GM18502 (cell line): ENCODE results near the gene SLAMF1.
A peak's percentile ranks its signal among the peaks of the same experiment; 100 is the strongest.

Experiments used
- ATAC-seq: cut with Tn5 transposase; IDR thresholded peaks from one replicate; pipeline ENCODE4 v1.9.1; 2021; ENCODE audit warnings: mild to moderate bottlenecking; ENCODE audit not compliant: unreplicated experiment, poor library complexity

SLAMF1 gene

DNA sequence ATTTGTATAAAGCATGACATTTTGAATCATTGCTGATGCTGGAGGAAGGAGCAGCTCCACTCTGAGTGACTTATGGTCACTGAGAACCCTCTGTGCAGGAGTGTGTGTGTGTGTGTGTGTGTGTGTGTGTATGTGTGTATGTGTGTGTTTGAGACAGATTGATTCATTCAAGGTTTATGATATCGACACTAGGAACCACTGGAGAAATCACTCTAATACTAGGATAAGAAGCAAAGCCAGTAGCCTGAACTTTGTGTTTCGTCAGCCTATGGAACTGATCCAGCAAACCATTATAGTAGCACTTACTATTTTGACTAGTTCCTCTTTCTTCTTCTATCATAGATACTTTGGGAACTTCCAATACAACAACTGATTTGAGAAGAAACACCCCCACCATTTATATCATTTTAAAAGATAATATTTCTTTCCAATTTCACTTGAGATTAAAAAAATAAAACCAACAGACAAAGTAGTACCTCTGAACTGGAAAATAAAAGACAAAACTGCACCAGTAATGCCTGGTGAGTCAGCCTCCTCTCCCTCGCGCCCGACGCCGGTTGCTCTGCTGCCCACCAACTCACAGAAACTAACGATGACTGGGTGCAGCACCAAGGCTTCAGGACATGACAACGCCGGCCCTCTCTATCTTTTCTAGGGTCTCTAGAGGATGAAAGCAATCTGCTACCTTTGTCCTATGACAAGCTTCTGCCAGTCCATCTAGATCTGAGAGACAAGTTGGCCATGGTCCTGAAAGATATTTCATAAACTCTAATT lies 20.9 kb downstream of the SLAMF1 start:
- no peak for ATAC-seq

DNA sequence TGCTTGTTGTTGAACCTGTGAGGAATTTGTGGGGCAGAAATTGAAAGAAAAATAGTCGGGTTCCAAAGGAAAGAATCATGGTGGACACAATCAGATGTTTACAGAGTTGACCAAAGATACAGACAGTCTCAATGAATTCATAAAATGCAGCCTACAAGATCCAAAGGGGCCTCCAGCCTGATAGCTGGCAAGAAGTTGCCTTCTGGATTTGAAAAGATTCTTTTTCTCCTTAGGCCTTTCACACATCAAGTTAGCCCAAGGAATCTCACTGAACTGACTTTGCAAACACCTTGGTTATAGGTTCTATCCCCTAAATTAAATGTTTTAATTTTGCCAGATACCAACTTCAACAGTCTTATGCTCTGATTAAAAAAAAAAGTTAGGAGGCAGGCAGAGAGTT lies 21.5 kb downstream of the SLAMF1 start:
- ATAC-seq = no peak

DNA sequence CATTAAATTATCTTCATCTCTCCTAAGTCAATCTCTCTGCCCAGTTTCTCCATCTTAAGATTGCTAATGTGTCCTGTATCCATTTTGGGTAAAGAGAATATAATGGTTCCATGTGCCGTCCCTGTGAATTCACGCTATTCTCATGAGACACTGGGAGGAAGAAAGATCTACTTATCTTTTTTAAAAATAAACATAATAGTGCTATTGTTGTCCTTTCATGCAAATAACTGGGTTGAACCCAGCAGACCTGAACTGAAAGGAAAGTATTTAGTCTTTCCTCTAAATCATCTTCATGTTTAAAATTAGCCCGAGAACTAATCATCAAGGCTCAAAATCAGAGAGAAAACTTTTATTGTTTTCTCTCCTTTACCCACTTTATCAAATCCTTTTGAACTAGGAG lies 22.4 kb downstream of the SLAMF1 start:
- no peak for ATAC-seq

DNA sequence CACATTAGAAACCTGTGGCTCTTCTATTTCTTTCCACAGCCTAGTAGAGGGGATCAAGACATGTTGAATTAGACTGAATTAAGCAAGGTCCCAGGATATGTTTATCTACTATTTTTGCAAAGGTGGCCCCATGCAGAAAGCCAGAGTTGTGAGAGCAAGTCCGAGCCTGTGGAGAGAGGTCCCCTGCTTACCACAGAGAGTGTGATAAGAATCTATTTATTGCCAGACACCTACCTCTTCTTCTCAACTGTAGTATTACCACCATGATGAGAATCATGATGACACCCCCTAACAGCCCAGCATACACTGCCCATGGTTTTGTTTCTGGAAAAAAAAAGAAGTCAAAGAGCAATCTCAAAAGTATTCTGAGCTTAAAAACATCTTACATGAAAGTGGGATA lies 23.0 kb downstream of the SLAMF1 start:
- no peak for ATAC-seq

DNA sequence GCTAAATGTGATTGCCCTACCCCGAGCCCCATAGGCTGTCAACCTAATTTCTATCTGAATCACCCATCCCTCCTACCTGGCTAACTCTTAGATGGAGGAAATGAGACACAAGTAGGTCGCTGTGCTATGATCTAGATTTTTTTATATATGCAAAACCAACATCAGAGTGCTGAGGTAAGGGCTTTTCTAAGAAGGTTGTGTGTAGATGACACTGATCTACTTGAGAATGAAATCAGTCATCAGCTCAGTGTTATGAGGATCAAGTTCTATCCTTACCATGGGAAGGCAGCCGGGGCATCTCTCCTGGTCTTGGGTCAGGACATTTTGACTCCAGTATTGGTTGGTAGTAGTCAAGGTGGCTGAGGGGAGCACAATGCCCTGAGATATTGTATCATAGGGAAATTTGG lies 23.6 kb downstream of the SLAMF1 start:
- no peak for ATAC-seq

DNA sequence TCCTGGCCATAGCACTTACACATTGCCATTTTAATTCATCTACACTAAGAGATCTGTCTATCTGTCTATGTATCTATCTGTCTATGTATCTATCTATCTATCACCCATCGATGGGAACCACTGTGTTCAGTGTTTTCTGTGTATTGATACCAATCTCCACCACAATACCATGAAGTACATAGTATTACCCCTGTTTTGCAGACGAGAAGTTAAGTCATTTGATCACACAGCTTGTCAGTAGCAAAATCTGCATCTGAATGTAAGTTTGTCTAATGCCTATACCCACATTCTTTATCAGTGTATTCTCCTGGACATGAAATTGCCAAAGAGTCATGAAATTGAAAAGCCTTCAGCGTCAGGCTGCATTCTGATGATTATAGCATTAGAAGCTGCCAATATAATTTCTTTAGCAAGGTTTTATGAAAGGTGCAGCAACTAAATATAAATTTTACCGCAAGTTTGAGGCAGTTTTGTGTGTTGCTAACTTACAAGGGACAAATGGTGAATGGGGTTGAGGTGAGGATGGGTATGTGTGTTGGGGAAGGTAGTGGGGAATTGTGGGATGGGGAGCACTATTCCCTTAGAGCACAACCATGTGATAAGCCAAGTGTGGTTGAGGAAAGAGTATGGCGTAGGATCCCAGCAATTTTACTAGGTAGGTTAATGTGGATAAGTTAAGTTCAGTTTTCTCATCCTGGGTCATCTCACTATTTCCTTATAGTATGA lies 24.2 kb downstream of the SLAMF1 start:
- ATAC-seq = no peak

DNA sequence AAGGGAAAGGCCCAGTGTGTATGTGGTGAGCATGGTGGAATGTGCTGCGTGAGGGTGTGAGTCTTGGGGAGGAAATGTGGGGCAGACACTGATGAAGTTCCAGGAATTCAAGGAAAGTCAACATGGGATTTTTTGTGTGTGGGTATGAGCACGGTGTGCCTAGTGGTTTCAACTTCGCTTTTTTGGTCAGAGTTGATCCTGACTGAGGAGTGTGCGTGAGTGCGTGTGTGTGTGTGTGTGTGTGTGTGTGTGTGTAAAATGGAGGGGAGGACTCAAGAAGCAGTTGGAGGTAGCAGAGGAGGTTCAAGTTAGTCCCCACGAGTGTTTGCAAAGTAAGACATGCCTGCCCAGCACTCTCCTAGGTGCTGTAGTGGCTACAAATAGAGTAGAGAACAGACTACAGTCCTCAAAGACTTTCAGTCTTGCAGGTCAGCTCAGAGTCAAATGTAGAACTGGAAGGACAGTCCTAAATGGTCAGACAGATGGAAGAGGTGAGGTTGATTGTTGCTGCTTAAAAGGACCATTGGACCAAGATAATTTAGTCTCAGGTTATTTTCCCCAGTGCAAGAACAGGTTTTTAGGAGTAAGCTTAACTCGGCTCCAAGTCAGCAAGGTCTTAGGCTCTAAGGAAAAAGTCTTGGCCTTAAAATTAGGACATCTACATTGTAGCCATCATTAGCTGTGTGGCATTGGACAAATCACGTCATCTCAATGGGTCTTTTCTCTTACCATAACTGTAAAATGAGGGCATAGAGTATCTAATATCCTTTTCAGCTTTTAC lies 25.0 kb downstream of the SLAMF1 start:
- no peak for ATAC-seq

DNA sequence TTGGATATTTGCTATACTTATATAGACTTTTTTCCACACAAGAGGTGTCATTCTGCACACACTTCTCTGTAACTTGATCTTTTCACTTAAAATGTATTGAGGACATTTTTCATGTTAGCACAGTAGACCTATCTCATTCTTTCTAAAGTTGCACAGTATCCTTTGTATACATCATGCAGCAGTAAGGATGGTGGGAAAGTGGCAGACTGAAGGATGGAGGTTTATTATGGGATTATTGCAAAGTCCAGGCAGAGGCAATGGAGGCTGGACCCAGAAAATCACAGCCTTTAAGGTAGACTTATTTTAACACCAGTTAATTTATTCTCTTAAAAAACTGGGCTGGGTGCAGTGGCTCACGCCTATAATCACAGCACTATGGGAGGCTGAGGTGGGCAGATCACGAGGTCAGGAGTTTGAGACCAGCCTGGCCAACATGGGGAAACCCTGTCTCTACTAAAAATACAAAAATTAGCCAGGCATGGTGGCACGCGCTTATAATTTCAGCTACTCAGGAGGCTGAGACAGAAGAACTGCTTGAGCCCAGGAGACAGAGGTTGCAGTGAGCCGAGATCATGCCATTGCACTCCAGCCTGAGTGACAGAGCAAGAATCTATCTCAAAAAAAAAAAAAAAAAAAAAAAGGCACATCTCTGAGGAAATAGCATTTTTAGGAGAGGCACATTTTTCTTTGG lies 25.8 kb downstream of the SLAMF1 start:
- ATAC-seq = no peak

DNA sequence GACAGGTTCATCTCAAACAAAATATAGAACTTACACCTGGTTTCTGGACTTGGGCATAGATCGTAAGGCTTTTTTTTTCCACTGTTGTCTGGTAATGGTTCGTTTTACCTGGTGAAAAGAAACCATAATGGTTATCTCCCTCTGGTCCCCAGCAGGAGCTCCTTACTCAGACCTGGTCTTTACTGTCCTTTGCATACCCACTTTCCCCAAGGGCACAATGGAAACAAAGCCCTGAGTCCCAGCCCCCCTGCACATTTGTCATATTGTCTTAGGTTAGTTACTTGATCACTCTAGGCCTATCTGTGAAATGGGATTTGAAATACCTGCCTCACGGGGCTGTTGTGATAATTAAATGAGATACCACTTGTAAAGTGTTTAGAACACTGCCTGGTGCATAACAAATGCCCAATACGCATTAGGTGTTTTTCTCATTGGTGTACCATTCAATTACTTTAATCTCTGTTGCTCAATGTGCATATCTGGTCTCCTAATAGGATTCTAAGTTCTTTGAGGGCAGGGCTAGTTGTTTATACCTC lies 27.0 kb downstream of the SLAMF1 start:
- no peak for ATAC-seq

DNA sequence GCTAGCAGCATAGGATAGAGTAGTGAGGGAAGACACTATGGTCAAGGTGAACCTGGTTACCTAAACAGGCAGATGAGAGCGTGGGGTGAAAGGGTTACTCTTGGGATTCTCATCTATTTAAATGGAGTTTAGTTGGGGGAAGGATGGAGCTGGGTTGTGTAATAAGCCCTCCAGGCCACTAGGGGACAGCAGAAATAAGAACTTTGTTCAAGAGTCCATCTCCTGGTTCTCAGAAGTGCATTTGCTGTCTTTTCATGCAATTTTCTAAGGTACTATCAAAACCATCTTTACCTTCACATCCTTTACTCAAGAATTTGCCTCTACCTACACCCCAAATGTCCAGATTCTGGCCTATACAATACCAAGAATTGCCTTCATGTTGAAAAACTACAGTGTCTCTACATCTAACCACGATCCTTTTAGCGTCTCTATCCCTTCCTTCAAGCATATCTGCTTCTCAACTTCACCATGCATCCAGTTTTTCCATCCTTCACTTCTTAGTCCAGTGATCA lies 28.0 kb downstream of the SLAMF1 start:
- ATAC-seq = no peak

DNA sequence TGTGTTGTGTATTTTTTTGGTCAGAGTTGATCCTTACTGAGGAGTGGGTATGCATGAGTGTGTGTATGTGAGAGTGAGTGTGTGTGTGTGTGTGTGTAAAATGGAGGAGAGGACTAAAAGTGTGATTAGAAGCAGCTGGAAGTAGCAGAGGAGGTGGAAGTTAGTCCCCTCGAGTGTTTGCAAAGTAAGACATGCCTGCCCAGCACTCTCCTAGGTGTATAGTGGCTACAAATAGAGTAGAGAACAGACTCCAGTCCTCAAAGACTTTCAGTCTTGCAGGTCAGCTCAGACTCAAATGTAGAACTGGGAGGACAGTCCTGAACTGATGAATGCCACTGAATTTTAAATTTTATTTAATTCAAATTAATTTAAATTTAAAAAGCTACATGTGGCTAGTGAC lies 28.5 kb downstream of the SLAMF1 start:
- no peak for ATAC-seq

DNA sequence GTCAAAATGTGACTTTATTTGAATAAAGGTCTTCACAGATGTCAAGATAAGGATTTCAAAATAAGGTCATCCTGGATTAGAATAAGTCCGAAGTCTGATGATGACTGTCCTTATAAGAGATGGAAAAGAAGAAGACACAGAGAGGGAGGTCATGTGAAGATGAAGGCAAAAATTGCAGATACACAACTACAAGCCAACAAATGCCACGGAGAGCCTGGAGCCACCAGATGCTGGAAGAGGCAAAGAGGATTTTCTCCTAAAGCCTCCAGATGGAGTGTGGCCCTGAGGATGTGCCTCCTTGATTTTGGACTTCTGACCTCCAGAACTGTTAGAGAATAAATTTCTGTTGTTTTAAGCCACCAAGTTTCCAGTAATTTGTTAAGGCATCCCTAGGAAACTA lies 31.2 kb downstream of the SLAMF1 start:
- no peak for ATAC-seq

DNA sequence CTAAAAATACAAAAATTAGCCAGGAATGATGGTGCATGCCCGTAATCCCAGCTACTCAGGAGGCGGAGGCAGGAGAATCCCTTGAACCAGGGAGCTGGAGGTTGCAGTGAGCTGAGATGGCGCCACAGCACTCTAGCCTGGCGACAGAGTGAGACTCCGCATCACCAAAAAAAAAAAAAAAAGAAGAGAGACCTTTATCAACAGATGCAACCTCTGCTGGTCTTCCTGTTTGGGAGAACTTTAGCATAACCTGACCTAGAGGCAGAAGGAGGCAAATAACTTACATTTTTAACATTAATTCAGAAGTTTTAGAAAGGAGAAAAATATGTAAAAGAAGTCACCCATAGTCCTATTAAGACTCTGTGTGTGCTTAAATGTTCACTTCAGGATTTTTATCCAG lies 32.4 kb downstream of the SLAMF1 start:
- ATAC-seq = no peak

DNA sequence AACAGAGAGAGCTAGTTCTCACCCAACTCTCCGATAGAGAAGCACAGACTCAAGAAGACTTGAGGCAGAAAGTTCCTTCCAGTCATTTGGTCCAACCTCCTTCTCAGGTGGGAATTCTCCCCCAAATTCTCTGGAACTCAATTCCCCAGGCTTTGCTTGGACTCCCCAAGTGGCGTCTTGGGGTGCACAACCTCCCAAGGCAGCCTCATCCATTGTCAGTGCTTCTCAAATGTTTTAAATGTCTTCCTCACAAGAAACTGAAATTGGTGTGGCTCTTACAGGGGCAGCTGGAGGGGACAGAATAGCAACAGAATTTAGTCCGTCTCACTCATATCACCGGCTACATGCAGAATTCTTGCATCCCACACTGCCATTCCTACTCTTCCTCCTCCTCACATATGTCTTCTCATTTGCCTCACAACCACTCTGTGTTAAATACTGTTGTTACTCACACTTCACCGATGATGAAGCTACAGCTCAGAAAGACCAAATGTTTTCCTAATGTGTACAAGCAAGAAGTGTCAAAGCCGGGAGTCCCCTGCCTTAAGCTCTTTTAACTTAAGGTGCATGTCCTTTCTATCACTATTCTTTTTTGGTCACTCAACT lies 34.1 kb downstream of the SLAMF1 start:
- ATAC-seq = no peak

DNA sequence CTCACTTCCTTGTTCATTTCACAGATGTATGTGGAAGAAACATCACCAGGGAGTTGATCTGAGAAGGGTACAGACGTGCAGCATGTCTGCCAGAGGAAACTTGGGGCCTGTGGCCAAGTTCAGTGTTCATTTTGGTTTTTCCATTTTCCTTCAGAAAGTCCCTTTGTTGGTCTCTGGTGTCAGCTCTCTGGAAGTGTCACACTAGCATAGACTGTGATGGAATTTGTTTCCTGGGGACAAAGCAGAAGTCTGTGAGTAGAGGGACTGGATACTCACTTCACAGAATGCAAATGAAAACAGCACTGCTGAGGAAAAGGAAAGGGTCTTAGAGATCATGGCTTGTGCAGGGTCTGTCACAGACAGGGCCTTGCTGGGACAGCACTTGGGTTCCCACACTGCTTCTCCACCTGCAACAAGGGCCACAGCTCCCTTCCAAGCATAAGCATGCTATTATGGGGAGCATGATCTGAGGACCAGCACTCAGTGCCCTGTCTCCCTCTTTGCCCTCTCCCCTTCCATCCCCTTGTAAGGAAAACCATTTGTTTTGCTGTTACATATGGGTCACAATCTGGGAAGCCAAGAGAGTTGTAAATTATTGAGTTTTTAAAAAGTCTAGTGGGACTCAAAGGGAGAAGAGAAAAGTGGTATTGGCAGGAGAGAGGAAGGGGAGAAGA lies 36.1 kb downstream of the SLAMF1 start:
- no peak for ATAC-seq

DNA sequence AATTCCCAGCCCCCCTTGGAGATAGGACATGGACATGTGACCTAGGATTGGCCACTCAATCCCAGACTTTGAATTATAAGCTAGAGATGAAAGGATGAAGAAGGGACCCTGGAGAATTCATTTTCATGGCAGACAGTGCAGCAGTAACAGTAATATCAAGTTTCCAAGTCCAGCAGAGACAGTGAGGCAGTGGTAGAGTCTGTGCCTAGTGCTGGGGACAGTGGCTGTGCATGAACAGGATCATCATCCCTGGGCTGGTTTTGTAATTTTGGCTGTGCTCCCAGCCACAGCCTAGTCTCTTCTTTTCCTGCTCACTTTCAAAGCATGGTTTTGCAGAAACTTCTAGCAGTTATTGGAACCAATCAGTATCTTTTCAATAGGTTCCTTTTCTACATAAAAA lies 37.9 kb downstream of the SLAMF1 start:
- no peak for ATAC-seq

DNA sequence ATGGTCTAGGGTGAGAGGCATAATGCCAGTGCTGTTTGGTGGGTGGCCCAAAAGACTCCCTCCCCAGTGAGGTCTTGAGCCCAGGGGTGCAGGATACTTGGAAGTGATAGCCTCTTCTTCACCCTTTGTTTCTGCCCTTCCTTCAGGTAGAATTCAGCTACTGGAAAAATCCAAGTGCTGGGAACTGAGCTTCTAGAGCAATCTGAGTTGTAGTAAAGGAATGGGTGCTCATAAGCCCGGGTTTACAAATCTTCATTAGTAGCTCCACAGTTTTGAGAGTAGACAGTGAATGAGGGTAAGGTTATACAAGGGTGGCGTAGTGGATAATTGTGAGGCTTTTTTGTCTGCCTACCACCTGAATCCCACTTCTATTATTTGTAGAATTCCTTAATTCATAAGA lies 38.3 kb downstream of the SLAMF1 start:
- no peak for ATAC-seq

DNA sequence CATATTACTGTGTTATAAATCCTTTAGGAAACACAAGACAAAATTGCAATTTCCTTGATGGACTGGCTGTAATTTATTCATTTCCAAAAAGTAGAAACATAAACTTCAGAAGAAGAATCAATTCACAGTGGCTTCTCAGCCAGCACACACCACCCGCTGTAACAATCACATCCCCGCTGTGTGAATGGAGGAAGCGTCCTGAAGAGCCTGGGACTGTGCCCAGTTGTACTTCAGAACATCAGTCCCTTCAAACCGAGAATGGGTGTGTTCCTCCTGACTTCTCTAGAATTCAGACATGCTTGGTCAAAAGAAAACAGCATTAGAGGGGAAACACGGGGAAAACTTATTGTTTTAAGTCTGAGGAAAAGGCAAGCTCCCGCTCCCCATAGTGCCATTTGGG lies 38.8 kb downstream of the SLAMF1 start:
- no peak for ATAC-seq

DNA sequence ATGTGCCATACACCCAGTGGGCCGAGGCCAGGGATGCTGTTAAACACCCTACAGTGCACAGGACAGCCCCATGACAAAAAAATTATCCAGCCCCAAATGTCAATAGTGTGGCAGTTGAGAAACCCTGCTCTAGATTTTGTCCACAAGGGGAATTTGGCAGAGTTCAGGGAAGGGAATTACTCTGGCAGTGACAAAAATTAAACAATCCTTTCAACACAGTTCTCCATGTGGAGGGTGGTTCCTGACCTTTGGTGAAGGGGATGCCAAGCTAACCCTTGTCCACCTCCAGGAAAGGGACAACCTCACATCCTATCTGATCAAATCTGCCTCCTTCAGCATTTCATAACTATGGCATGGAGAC lies 39.2 kb downstream of the SLAMF1 start:
- ATAC-seq = peak; percentile 12
